ENCODE results near the gene RIPK3.

Gene RIPK3

GRCh38 chr14:24308342-24309124 is 31.3 kb downstream of the RIPK3 start:
- no peak for DNase-seq (ENCODE audit: insufficient read length, low spot score)
- no peak for FAIRE-seq

- FAIRE-seq (peak; percentile 86), DNase-seq (ENCODE audit: insufficient read length, low spot score) (no peak)
Measured at GRCh38 chr14:24307575-24308341, 32.0 kb downstream of the RIPK3 start, which contains the start of gene CIDEB. Gene CIDEB, minus strand, starts transcription at chr14:24307977. Its CDS starts 119 bp downstream, at chr14:24307858.

- no peak for FAIRE-seq
Measured at GRCh38 chr14:24307156-24307574, 32.6 kb downstream of the RIPK3 start.

GRCh38 chr14:24304019-24304387 is 35.8 kb downstream of the RIPK3 start:
- DNase-seq (ENCODE audit: insufficient read length, low spot score) (no peak), FAIRE-seq (no peak)

More at GRCh38 chr14:24307156-24307574, 32.6 kb downstream of the RIPK3 start:
- DNase-seq (ENCODE audit: insufficient read length, low spot score) = no peak

GRCh38 chr14:24300326-24300980 is 39.3 kb downstream of the RIPK3 start:
- FAIRE-seq = no peak
- no peak for DNase-seq (ENCODE audit: insufficient read length, low spot score)

- peak; percentile 89 for DNase-seq (ENCODE audit: insufficient read length, low spot score)
- FAIRE-seq = peak; percentile 91
Measured at GRCh38 chr14:24299255-24300191, 40.3 kb downstream of the RIPK3 start, which contains the start of the genes DHRS1 and NOP9. Gene DHRS1, minus strand, starts transcription at chr14:24299780. Its CDS starts 674 bp downstream, at chr14:24299106. Gene NOP9, plus strand, starts transcription at chr14:24299850. Its CDS starts 105 bp downstream, at chr14:24299955.

GRCh38 chr14:24298892-24299254 is 40.9 kb downstream of the RIPK3 start:
- FAIRE-seq (no peak), DNase-seq (ENCODE audit: insufficient read length, low spot score) (no peak)

- FAIRE-seq = no peak
- DNase-seq (ENCODE audit: insufficient read length, low spot score) = no peak
Measured at GRCh38 chr14:24297190-24297964, 42.4 kb downstream of the RIPK3 start.

GRCh38 chr14:24296341-24297157 is 43.2 kb downstream of the RIPK3 start:
- FAIRE-seq = peak; percentile 91
- peak; percentile 71 for DNase-seq (ENCODE audit: insufficient read length, low spot score)

- DNase-seq (ENCODE audit: insufficient read length, low spot score) (no peak), FAIRE-seq (no peak)
Measured at GRCh38 chr14:24293525-24293924, 46.3 kb downstream of the RIPK3 start.

GRCh38 chr14:24292118-24292807 is 47.5 kb downstream of the RIPK3 start:
- FAIRE-seq = no peak
- DNase-seq (ENCODE audit: insufficient read length, low spot score) = no peak

GRCh38 chr14:24291446-24292117 is 48.2 kb downstream of the RIPK3 start:
- FAIRE-seq = no peak

GRCh38 chr14:24290746-24291145 is 49.0 kb downstream of the RIPK3 start:
- FAIRE-seq (no peak), DNase-seq (ENCODE audit: insufficient read length, low spot score) (no peak)

More at GRCh38 chr14:24291446-24292117, 48.2 kb downstream of the RIPK3 start:
- DNase-seq (ENCODE audit: insufficient read length, low spot score) = no peak

GRCh38 chr14:24289649-24290280 is 50.0 kb downstream of the RIPK3 start:
- DNase-seq (ENCODE audit: insufficient read length, low spot score) = no peak
- peak; percentile 21 for FAIRE-seq

- DNase-seq (ENCODE audit: insufficient read length, low spot score) (no peak), FAIRE-seq (no peak)
Measured at GRCh38 chr14:24286996-24287395, 52.8 kb downstream of the RIPK3 start.

Data from GM19239 (cell line).